PC-9 (cell line): ENCODE measurements around the gene ZFYVE16. TPM values are rescaled to one million over a fixed set of nuclear protein-coding genes. Genes with fewer than 3 reads are reported as not detected.

Experiments
- BruUV-seq: library from RNA; stranded (reverse); fragments of 400-500 nt; replicated peaks from 2 replicates; lab custom pipeline; 2021; lab: Mats Ljungman, UMichigan
- CTCF ChIA-PET: fragments of 300-600 bp; sonication (Branson Sonifier 250); formaldehyde crosslinking; loops from one replicate; lab custom pipeline; 2022; ENCODE audit warnings: antibody characterized with exemption; lab: Charles Lee
- POLR2A ChIA-PET: fragments of 300-600 bp; sonication (Branson Sonifier 250); formaldehyde crosslinking; loops from one replicate; lab custom pipeline; 2022; ENCODE audit warnings: antibody characterized with exemption; ENCODE audit not compliant: unreplicated experiment; lab: Charles Lee
- DNase-seq, 2 experiments: peaks; one replicate each; pipeline versions ENCODE4 v3.0.0 to v3.0.0-alpha.2; 2015 to 2022; ENCODE audit warnings: mixed read lengths in 1 of 2
- H2AFZ ChIP-seq: fragments of 200-600 bp; sonication (generic); 2 replicates; pipeline ENCODE4 v1.8.1; 2017; ENCODE audit warnings: antibody characterized with exemption
- H3F3A ChIP-seq: fragments of 200-600 bp; sonication (generic); 2 replicates; pipeline ENCODE4 v1.8.1; 2017; ENCODE audit warnings: antibody characterized with exemption, mild to moderate bottlenecking, low read depth; ENCODE audit not compliant: insufficient read depth
- H3K27ac ChIP-seq: fragments of 200-600 bp; sonication (generic); 2 replicates; pipeline ENCODE4 v1.6.1; 2016; ENCODE audit warnings: mixed run types
- H3K27me3 ChIP-seq: fragments of 200-600 bp; sonication (generic); 2 replicates; pipeline ENCODE4 v1.6.1; 2016; ENCODE audit warnings: low read depth, mixed run types; ENCODE audit not compliant: insufficient read depth
- H3K36me3 ChIP-seq: fragments of 200-600 bp; sonication (generic); 2 replicates; pipeline ENCODE4 v1.6.1; 2016; ENCODE audit warnings: low read depth, mixed run types
- H3K4me1 ChIP-seq: fragments of 200-600 bp; sonication (generic); replicated peaks from 2 replicates; pipeline ENCODE4 v1.6.1; 2016; ENCODE audit warnings: mixed run types; ENCODE audit not compliant: insufficient read depth
- H3K4me2 ChIP-seq: fragments of 200-600 bp; sonication (generic); 2 replicates; pipeline ENCODE4 v1.6.1; 2017; ENCODE audit warnings: mixed run types
- H3K4me3 ChIP-seq: fragments of 200-600 bp; sonication (generic); 2 replicates; pipeline ENCODE4 v1.6.1; 2016; ENCODE audit warnings: mixed run types
- H3K79me2 ChIP-seq: fragments of 200-600 bp; sonication (generic); 2 replicates; pipeline ENCODE4 v1.6.1; 2017; ENCODE audit warnings: low read depth, mixed run types
- H3K9me2 ChIP-seq: fragments of 200-600 bp; sonication (generic); 2 replicates; pipeline ENCODE4 v1.8.1; 2017; ENCODE audit warnings: mild to moderate bottlenecking; ENCODE audit not compliant: insufficient read depth
- H3K9me3 ChIP-seq: fragments of 200-600 bp; sonication (generic); 2 replicates; pipeline ENCODE4 v1.8.1; 2016; ENCODE audit warnings: low read depth; ENCODE audit not compliant: insufficient read depth
- H4K20me1 ChIP-seq: fragments of 200-600 bp; sonication (generic); 2 replicates; pipeline ENCODE4 v1.8.1; 2017; ENCODE audit not compliant: insufficient read depth
- CTCF ChIP-seq: fragments of 200-600 bp; sonication (generic); conservative IDR thresholded peaks from 2 replicates; pipeline ENCODE4 v1.6.1; 2017; ENCODE audit warnings: mixed run types, antibody characterized with exemption, mild to moderate bottlenecking, moderate library complexity
- EZH2 ChIP-seq: fragments of 200-600 bp; sonication (generic); IDR thresholded peaks from 2 replicates; pipeline ENCODE4 v1.8.0; 2017; ENCODE audit warnings: antibody characterized with exemption, low read depth
- intact Hi-C: fragments of 100-400 bp; cut with micrococcal nuclease; formaldehyde crosslinking; loops from one replicate; pipeline ENCODE4 v1.10.0; 2022; ENCODE audit not compliant: unreplicated experiment
- total RNA-seq: library from RNA; stranded (reverse); gene quantifications from 2 replicates; pipeline ENCODE4 v1.2.3, GENCODE V29; 2021

The ZFYVE16 gene
- total RNA-seq, 1 experiment from 2014 or later = 27.7 TPM

GRCh38 chr5:80406980-80407734, 707 bp upstream of the ZFYVE16 start:
- ChIA-PET POLR2A (interaction anchor here (0.5 to 0.7 kb wide), 5 partner anchors 16 to 1015 kb away, joined by 4 to 15 read pairs (median 12); no protein-coding TSS in a partner anchor), CTCF (interaction anchor here (0.6 to 0.8 kb wide), 3 partner anchors 64 to 316 kb away, joined by 4 to 8 read pairs (median 5); no protein-coding TSS in a partner anchor)
- Histone ChIP-seq H3F3A (0 out of 2 replicates have a peak, but pooled peaks cover 7% of the 10 kb centered on the region), H3K4me3 (peak overlapping the region; percentile 83), H3K9me2 (no peaks in the 10 kb centered on the region), H3K27me3 (no peaks in the 10 kb centered on the region), H3K79me2 (peaks cover 39% of the 10 kb centered on the region), H3K4me2 (peak overlapping the region; percentile 79), H3K36me3 (no peaks in the 10 kb centered on the region), H3K9me3 (no peaks in the 10 kb centered on the region), H3K27ac (peak overlapping the region; percentile 83), H2AFZ (peak overlapping the region; percentile 92), H3K4me1 (peaks cover 18% of the 10 kb centered on the region), H4K20me1 (no peaks in the 10 kb centered on the region)
- peak in 1 of 2 experiments; percentile 5 for DNase-seq
- intact Hi-C loops = no loop called here
- TF ChIP-seq EZH2 = no peak
- TF ChIP-seq CTCF = no peak
- BruUV-seq = TSS peak; percentile 84

GRCh38 chr5:80408484-80409366, 861 bp downstream of the ZFYVE16 start:
- Histone ChIP-seq H3K9me3 (no peaks in the 10 kb centered on the region), H3K27me3 (no peaks in the 10 kb centered on the region), H3K9me2 (no peaks in the 10 kb centered on the region), H3K27ac (peak overlapping the region; percentile 83), H3K4me3 (peak overlapping the region; percentile 83), H2AFZ (peak overlapping the region; percentile 92), H4K20me1 (no peaks in the 10 kb centered on the region), H3F3A (0 out of 2 replicates have a peak, but pooled peaks cover 7% of the 10 kb centered on the region), H3K36me3 (no peaks in the 10 kb centered on the region), H3K79me2 (peaks cover 43% of the 10 kb centered on the region), H3K4me1 (peaks cover 18% of the 10 kb centered on the region), H3K4me2 (peak overlapping the region; percentile 79)
- TF ChIP-seq EZH2 = no peak
- TF ChIP-seq CTCF = 0 out of 2 replicates have a peak, but pooled peaks have one; percentile 22
- intact Hi-C loops = no loop called here
- DNase-seq = peak in 1 of 2 experiments; percentile 55
- POLR2A ChIA-PET = interaction anchor here (0.5 to 0.7 kb wide), 5 partner anchors 58 to 1701 kb away, joined by 3 to 8 read pairs (median 3); no protein-coding TSS in a partner anchor
- BruUV-seq = TSS peak; percentile 54
- CTCF ChIA-PET = no interaction called here

GRCh38 chr5:80409367-80409966, 1.6 kb downstream of the ZFYVE16 start:
- Histone ChIP-seq H3K9me3 (no peaks in the 10 kb centered on the region), H2AFZ (0 out of 2 replicates have a peak overlapping the region, but pooled peaks have one; percentile 46), H3K4me2 (peak overlapping the region; percentile 79), H3K79me2 (peaks cover 43% of the 10 kb centered on the region), H3F3A (0 out of 2 replicates have a peak, but pooled peaks cover 7% of the 10 kb centered on the region), H4K20me1 (no peaks in the 10 kb centered on the region), H3K27ac (no peak overlapping the region), H3K9me2 (no peaks in the 10 kb centered on the region), H3K4me1 (peaks cover 18% of the 10 kb centered on the region), H3K36me3 (no peaks in the 10 kb centered on the region), H3K4me3 (peak overlapping the region; percentile 83), H3K27me3 (no peaks in the 10 kb centered on the region)
- intact Hi-C loops = no loop called here
- ChIA-PET POLR2A (no interaction called here), CTCF (no interaction called here)
- no peak for DNase-seq
- no TSS peak for BruUV-seq
- TF ChIP-seq CTCF = no peak
- TF ChIP-seq EZH2 = no peak
